GM18861 (cell line): ENCODE data around the gene CANX.

Experiments
- ATAC-seq: cut with Tn5 transposase; IDR thresholded peaks from one replicate; pipeline ENCODE4 v1.9.1; 2021; ENCODE audit not compliant: unreplicated experiment

The CANX gene

GRCh38 chr5:179749857-179750508, 51.2 kb downstream of the CANX start:
- no peak for ATAC-seq

GRCh38 chr5:179753971-179754370, 55.2 kb downstream of the CANX start:
- no peak for ATAC-seq

DNA sequence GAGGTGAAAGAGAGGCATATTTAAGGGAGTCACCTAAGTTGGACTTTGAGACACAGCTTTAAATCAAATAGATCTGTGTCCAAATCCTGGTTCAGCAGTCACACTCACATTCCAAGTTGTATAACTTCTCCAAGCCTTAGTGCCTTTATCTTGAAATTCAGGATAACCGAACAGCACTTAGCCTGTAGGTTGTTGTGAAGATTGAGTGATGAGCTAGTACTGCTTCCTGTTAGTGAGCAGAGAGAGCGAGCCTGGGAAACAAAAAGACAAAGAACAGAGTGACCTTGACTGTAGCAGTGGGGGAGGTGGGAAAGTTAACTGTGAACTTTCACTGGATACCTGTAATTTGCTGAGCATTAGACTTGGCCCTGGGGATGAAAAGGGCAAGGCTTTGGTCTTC, 56.3 kb downstream of the CANX start:
- ATAC-seq: no peak

DNA sequence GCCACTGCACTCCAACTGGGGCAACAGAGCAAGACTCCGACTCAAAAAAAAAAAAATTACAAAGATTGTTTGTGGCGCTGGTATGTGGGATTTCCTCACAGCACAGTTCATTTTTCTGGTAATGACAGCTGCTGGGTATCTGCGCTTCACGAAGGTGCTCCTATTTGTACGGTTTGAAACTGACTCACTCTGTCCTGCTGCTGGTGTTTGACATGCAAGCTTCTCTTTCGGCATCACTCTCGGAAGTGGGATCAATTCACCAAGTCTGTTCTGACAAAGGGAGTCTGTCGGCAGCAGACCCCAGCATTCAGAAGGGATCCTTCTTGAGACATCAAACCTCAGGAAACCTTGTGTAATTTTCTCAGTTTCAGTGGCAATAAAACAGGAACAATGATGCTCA, 60.2 kb downstream of the CANX start:
- no peak for ATAC-seq

DNA sequence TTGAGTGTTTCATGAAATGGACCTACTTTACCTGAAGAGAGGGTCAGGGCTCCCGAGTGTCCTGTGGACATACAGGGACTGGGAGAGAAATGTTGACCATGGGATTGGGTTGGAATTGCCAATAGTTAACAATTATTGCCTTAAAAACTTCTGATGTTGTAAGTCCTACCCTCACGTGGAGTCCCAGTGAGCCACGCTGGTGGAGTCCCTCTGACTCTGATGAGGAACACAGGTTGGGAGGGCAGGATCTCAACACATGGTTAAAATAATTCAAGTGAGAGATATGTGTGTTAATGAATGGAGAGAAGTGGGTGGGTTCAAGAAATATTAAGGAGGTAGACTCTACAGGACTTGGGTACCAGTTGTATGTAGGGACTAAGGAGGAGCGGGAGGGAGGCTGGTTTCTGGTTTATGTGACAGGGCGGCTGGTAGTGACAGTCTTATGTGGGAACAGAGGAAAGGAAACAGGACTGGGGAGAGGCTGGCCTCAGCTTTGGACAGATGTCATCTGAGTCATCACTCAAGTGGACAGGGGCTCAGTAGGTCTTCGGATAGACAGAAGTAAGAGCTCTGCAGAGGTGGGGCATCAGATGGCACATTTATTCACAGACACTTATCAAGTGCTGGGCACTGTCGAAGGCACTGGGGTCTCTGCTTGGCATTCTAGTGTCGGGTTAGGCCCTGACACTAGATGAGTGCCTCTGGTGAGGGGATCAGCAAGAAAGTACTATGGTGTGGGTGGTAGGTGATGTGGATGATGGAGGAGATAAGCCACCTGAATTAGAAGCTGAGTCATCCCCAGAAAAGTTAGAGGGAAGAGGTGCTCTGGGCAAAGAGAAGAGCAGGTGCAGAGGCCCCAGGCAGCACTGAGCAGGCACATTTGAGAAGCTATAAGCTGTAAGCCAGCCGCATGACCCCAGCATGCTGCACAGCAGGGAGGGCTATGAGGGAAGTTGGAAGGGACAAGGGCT, 61.1 kb downstream of the CANX start:
- ATAC-seq: no peak

- no peak for ATAC-seq
Observed at GRCh38 chr5:179762079-179762780, 63.5 kb downstream of the CANX start.

DNA sequence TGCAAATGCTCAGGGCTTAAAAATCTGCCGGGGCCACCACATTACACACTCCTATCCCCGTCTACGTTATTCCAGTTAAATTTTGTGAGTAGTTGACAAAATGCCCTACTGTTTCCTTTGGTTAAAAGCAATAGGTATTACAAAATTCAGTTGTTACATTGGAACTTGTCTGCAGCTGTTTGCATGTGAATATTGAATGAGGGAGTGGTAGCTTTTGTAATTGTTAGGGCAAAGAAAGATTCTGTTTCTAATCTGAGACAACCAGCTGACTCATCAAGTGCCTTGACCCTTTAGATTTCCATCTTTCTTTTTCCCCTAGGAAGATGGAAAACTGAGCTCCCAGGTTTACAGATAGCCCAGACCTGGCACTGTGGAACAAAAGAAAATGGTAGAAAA, 64.0 kb downstream of the CANX start:
- no peak for ATAC-seq

- no peak for ATAC-seq
Observed at GRCh38 chr5:179763215-179763945, 64.6 kb downstream of the CANX start.

DNA sequence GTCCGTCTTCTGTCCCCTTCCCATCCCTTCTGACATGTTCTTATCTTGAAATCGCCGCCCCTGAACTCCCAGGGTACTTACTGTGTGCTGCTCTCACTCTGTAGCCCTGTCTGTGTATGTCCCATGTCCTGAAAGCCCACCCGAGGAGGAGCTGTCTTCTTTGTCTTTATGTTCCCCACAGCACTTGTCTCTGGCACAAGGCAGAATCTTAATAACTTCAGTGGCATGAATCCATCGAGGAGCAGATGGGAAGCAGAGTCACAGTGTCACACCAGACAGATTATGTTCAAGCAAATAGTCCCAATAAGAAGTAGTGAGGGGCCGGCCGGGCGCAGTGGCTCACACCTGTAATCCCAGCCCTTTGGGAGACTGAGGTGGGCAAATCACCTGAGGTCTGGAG, 65.3 kb downstream of the CANX start:
- ATAC-seq: no peak

GRCh38 chr5:179765400-179765799, 66.6 kb downstream of the CANX start:
- ATAC-seq: no peak

DNA sequence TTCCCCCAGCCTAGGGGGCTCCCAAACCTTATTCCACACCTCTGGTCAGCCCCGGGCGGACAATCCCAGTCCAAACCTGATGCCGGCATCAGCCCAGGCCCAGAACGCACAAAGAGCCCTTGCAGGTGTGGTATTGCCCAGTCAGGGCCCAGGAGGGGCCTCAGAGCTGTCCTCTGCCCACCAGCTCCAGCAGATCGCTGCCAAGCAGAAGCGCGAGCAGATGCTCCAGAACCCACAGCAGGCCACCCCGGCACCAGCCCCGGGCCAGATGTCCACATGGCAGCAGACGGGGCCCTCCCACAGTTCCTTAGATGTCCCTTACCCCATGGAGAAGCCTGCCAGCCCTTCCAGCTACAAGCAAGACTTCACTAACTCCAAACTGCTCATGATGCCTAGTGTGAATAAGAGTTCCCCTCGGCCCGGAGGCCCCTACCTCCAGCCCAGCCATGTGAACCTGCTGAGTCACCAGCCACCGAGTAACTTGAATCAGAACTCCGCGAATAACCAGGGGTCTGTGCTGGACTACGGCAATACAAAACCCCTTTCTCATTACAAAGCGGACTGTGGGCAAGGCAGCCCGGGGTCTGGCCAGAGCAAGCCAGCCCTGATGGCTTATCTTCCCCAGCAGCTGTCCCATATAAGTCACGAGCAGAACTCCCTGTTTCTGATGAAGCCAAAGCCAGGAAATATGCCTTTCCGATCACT, 67.4 kb downstream of the CANX start:
- no peak for ATAC-seq

- ATAC-seq: no peak
Observed at GRCh38 chr5:179766726-179767455, 68.1 kb downstream of the CANX start.

GRCh38 chr5:179767496-179768100, 68.8 kb downstream of the CANX start:
- ATAC-seq: no peak

- ATAC-seq: no peak
Observed at GRCh38 chr5:179768326-179769085, 69.7 kb downstream of the CANX start.

DNA sequence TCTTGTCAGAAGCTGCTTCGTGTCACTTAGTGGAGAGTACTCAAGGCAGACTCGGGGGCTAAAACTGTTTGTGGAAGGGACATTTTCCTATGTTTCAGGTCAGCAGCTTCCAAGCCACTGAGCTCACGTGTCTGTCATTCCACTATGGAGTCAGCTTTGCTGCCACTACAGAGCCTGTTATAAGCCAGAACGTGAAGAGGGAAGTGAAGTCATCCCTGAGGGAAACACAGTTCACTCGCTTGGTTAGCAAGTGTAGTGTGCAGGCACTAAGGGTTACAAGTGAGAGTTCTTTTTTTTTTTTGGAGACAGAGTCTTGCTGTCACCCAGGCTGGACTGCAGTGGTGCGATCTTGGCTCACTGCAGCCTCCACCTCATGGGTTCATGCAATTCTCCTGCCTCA, 70.5 kb downstream of the CANX start:
- no peak for ATAC-seq

DNA sequence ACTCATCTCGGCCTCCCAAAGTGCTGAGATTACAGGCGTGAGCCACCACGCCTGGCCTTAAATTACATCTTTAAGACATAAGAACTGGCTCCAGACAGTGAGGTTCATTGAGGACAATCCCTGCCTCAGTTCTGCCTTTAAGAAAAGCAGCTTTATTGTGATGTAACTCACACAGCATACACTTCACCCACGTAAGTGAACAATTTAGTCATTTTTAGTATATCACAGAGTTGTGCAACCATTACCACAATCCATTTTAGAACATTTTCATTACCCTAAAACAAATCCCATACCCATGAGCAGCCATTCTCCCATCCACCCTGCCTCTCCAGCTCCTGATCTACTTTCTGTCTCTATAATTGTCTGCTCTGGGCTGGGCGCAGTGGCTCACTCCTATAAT, 71.0 kb downstream of the CANX start:
- no peak for ATAC-seq

GRCh38 chr5:179771311-179771895, 72.6 kb downstream of the CANX start:
- no peak for ATAC-seq

GRCh38 chr5:179772351-179772750, 73.6 kb downstream of the CANX start:
- no peak for ATAC-seq
